ENCODE results near the gene NETO2.
"Not testable (repeated sequence)": the region's sequence is repeated elsewhere in the genome, so short reads cannot be mapped to it uniquely, and the experiment has no call there.

DNA sequence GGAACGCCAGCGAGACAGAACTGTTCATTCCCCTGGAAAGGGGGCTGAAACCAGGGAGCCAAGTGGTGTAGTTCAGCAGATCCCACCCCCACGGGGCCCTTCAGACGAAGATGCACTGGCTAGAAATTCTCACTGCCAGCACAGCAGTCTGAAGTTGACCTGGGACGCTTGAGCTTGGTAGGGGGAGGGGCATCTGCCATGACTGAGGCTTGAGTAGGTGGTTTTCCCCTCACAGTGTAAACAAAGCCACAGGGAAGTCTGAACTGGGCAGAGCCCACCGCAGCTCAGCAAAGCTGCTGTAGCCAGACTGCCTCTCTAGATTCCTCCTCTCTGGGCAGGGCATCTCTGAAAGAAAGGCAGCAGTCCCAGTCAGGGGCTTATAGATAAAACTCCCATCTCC, 46.6 kb downstream of the NETO2 start:
- TF ChIP-seq ZSCAN32 (CRISPR knock-in tag; IDR thresholded peaks at IDR 0.05); PBX2 (CRISPR knock-in tag; IDR thresholded peaks at IDR 0.05; ENCODE audit: low read depth); PBX2 (tag; conservative IDR thresholded peaks at IDR 0.05; ENCODE audit: low read depth); ZEB2 (IDR thresholded peaks at IDR 0.05); FOSL1 (tag; conservative IDR thresholded peaks at IDR 0.05); CREB1 (IDR thresholded peaks at IDR 0.05); CREB1 (CRISPR knock-in tag; IDR thresholded peaks at IDR 0.05); NCOR1 (IDR thresholded peaks at IDR 0.05); HSF4 (CRISPR knock-in tag; IDR thresholded peaks at IDR 0.05; ENCODE audit: borderline replicate concordance); BRF1 (IDR thresholded peaks at IDR 0.05; ENCODE audit: borderline replicate concordance, extremely low read depth, insufficient read length); MAFK (IDR thresholded peaks at IDR 0.05; ENCODE audit: low read length): not testable (repeated sequence)
- TF ChIP-seq, protein P1, sequence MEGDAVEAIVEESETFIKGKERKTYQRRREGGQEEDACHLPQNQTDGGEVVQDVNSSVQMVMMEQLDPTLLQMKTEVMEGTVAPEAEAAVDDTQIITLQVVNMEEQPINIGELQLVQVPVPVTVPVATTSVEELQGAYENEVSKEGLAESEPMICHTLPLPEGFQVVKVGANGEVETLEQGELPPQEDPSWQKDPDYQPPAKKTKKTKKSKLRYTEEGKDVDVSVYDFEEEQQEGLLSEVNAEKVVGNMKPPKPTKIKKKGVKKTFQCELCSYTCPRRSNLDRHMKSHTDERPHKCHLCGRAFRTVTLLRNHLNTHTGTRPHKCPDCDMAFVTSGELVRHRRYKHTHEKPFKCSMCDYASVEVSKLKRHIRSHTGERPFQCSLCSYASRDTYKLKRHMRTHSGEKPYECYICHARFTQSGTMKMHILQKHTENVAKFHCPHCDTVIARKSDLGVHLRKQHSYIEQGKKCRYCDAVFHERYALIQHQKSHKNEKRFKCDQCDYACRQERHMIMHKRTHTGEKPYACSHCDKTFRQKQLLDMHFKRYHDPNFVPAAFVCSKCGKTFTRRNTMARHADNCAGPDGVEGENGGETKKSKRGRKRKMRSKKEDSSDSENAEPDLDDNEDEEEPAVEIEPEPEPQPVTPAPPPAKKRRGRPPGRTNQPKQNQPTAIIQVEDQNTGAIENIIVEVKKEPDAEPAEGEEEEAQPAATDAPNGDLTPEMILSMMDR (IDR thresholded peaks at IDR 0.05 in 2 of 3, conservative IDR thresholded peaks at IDR 0.05 in 1 of 3; ENCODE audit: insufficient read depth in 2 of 3, low read depth in 1 of 3, low read length in 3 of 3), result not testable (repeated sequence)
- TF ChIP-seq, protein P2, sequence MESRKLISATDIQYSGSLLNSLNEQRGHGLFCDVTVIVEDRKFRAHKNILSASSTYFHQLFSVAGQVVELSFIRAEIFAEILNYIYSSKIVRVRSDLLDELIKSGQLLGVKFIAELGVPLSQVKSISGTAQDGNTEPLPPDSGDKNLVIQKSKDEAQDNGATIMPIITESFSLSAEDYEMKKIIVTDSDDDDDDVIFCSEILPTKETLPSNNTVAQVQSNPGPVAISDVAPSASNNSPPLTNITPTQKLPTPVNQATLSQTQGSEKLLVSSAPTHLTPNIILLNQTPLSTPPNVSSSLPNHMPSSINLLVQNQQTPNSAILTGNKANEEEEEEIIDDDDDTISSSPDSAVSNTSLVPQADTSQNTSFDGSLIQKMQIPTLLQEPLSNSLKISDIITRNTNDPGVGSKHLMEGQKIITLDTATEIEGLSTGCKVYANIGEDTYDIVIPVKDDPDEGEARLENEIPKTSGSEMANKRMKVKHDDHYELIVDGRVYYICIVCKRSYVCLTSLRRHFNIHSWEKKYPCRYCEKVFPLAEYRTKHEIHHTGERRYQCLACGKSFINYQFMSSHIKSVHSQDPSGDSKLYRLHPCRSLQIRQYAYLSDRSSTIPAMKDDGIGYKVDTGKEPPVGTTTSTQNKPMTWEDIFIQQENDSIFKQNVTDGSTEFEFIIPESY (CRISPR knock-in tag; IDR thresholded peaks at IDR 0.05), result not testable (repeated sequence)
- TF ChIP-seq, protein P3, sequence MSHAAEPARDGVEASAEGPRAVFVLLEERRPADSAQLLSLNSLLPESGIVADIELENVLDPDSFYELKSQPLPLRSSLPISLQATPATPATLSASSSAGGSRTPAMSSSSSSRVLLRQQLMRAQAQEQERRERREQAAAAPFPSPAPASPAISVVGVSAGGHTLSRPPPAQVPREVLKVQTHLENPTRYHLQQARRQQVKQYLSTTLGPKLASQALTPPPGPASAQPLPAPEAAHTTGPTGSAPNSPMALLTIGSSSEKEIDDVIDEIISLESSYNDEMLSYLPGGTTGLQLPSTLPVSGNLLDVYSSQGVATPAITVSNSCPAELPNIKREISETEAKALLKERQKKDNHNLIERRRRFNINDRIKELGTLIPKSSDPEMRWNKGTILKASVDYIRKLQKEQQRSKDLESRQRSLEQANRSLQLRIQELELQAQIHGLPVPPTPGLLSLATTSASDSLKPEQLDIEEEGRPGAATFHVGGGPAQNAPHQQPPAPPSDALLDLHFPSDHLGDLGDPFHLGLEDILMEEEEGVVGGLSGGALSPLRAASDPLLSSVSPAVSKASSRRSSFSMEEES (CRISPR knock-in tag; IDR thresholded peaks at IDR 0.05), result not testable (repeated sequence)
